Prostate gland (tissue), 2 donors: ENCODE measurements around the gene SLC44A5. TPM values are rescaled to one million over a fixed set of nuclear protein-coding genes. Genes with fewer than 3 reads are reported as not detected.
"Not testable (repeated sequence)": the region's sequence is repeated elsewhere in the genome, so short reads cannot be mapped to it uniquely, and the experiment has no call there.

Source experiments
- DNase-seq: peaks from one replicate; pipeline ENCODE4 v3.0.0-alpha.2; 2019; ENCODE audit warnings: low spot score
- H3K27ac ChIP-seq, 2 donors: fragments of 200-600 bp; sonication (generic); 2 replicates each; pipeline ENCODE4 v1.5.1; 2017 to 2019
- H3K27me3 ChIP-seq: fragments of 200-600 bp; sonication (generic); replicated peaks from 2 replicates; pipeline ENCODE4 v1.5.1; 2019; ENCODE audit not compliant: insufficient read depth
- H3K36me3 ChIP-seq, 2 donors: fragments of 200-600 bp; sonication (generic); 1 replicate in 1 of 2; 2 replicates in 1 of 2; pipeline versions ENCODE4 v1.5.1 to v1.8.1; 2017 to 2019
- H3K4me1 ChIP-seq: fragments of 200-600 bp; sonication (generic); replicated peaks from 2 replicates; pipeline ENCODE4 v1.5.1; 2019
- H3K4me3 ChIP-seq, 2 donors: fragments of 200-600 bp; sonication (generic); 2 replicates each; pipeline ENCODE4 v1.5.1; 2017 to 2019
- H3K9me3 ChIP-seq: fragments of 200-600 bp; sonication (generic); 2 replicates; pipeline ENCODE4 v1.5.1; 2017
- POLR2A ChIP-seq: fragments of 450-650 bp; IDR thresholded peaks from one replicate; pipeline ENCODE4 v1.6.1; 2016; ENCODE audit warnings: antibody characterized with exemption, mild to moderate bottlenecking
- POLR2AphosphoS5 ChIP-seq: sonication (generic); formaldehyde crosslinking; IDR thresholded peaks from one replicate; pipeline ENCODE4 v1.6.1; 2017; ENCODE audit warnings: antibody characterized with exemption
- WGBS: methylation state at CpG from one replicate; pipeline ENCODE4 v1.1.5; 2018; 5-methylcytosine and 5-hydroxymethylcytosine counted together
- intact Hi-C: fragments of 100-400 bp; cut with DNase I; formaldehyde crosslinking; loops from one replicate; pipeline ENCODE4 v1.14.2; 2022
- total RNA-seq, 2 donors: library from RNA; depleted of rRNA; stranded (reverse); fragments of >200 nt; gene quantifications; one replicate each; pipeline ENCODE4 v1.1.0, GENCODE V29; 2016
- TF ChIP-seq, protein P1 (sequence below), 4 experiments: fragments of 200-600 bp in 2 of 4; fragments of 450-650 bp in 2 of 4; sonication (generic) in 2 of 4; IDR thresholded peaks; 1 replicate in 3 of 4; 2 replicates in 1 of 4; pipeline ENCODE4 v1.5.1; 2016 to 2019; ENCODE audit warnings: antibody characterized with exemption in 4 of 4, mild to moderate bottlenecking in 2 of 4, moderate library complexity in 2 of 4

SLC44A5 gene
- total RNA-seq, 2 donors from 2014 or later, result 0.57 to 3.3 TPM

DNA sequence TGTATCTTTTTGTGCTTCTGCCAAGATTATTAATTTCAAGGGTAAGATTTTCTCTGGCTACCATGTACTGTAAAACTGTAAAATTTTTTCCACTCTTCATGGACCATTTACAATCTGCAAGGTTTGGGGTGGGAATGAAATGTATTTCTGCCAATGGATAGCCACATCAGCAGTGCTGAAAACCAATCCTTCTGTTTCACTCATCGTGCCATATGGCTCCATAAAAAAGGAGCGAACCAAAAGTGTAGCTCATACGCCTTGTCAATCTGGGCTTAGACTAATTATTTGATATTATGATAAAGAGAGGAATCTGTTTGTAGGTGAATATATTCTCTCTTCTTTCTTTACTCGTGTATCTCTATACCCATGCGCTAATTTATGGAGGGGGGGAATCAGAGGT, 3.0 kb upstream of the SLC44A5 start:
- TF ChIP-seq POLR2A, result no peak
- TF ChIP-seq, protein P1, sequence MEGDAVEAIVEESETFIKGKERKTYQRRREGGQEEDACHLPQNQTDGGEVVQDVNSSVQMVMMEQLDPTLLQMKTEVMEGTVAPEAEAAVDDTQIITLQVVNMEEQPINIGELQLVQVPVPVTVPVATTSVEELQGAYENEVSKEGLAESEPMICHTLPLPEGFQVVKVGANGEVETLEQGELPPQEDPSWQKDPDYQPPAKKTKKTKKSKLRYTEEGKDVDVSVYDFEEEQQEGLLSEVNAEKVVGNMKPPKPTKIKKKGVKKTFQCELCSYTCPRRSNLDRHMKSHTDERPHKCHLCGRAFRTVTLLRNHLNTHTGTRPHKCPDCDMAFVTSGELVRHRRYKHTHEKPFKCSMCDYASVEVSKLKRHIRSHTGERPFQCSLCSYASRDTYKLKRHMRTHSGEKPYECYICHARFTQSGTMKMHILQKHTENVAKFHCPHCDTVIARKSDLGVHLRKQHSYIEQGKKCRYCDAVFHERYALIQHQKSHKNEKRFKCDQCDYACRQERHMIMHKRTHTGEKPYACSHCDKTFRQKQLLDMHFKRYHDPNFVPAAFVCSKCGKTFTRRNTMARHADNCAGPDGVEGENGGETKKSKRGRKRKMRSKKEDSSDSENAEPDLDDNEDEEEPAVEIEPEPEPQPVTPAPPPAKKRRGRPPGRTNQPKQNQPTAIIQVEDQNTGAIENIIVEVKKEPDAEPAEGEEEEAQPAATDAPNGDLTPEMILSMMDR (IDR thresholded peaks at IDR 0.05), result no peak
- no peak for TF ChIP-seq POLR2AphosphoS5
- Histone ChIP-seq H3K27ac (no peak overlapping the region), H3K36me3 (no peaks in the 10 kb centered on the region), H3K27me3 (peaks cover 7% of the 10 kb centered on the region), H3K4me3 (no peak overlapping the region), H3K4me1 (peaks cover 7% of the 10 kb centered on the region), H3K9me3 (no peaks in the 10 kb centered on the region)
- 51% methylated on average over 5 of the region's 5 CpGs for WGBS
- DNase-seq, result no peak
- intact Hi-C loops, result no loop called here

DNA sequence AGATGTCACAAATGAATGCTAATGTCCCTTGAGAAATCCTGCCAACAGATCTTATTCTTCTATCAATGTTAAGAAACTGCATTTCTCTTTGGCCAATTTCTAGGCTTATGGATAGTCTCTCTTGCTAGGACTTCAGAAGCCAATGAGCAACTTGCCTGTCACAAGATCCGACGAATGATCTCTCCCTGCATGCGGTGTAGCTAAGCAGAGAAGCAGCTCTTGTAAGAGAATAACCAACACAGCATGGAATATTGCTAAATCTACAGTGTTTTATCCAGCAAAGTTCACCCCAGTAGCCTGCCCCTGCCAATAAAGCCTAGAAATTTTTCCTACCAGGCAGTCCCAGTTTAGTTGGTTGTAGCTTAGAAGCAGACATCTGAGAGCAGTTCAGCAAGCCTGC, 2.1 kb upstream of the SLC44A5 start:
- H3K9me3 ChIP-seq, result no peaks in the 10 kb centered on the region
- 71% methylated on average over 3 of the region's 3 CpGs for WGBS
- H3K27ac ChIP-seq, result no peak overlapping the region
- H3K4me1 ChIP-seq, result peaks cover 7% of the 10 kb centered on the region
- TF ChIP-seq POLR2A (no peak), POLR2AphosphoS5 (no peak)
- TF ChIP-seq, protein P1 (IDR thresholded peaks at IDR 0.05), result no peak
- H3K4me3 ChIP-seq, result no peak overlapping the region
- no peak for DNase-seq
- intact Hi-C loops, result no loop called here
- peaks cover 7% of the 10 kb centered on the region for H3K27me3 ChIP-seq
- no peaks in the 10 kb centered on the region for H3K36me3 ChIP-seq

DNA sequence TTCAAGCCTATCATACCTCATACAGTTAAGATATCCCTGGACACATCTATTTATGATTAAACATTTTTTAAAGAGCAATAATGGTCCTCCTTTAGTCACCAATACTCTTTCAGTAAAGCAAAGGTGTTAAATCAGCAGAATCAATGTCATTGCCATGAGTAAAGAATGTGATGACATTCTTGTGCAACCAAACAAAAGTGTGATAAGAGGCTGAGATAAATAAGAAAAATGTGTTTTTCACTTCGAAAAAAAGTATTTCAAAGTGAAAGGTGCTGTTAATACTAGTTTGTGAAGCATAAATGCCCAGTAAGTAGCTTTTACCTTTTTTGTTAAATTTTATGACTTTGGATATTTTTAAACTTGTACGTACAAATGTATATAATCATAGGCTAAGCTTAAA, 8.4 kb downstream of the SLC44A5 start:
- Histone ChIP-seq H3K4me1 (no peaks in the 10 kb centered on the region), H3K9me3 (no peaks in the 10 kb centered on the region), H3K27me3 (no peaks in the 10 kb centered on the region), H3K36me3 (no peaks in the 10 kb centered on the region), H3K4me3 (no peak overlapping the region), H3K27ac (no peak overlapping the region)
- no peak for DNase-seq
- 41% methylated on average over 2 of the region's 2 CpGs for WGBS
- no peak for TF ChIP-seq POLR2A
- no peak for TF ChIP-seq POLR2AphosphoS5
- TF ChIP-seq, protein P1 (IDR thresholded peaks at IDR 0.05), result no peak
- intact Hi-C loops, result no loop called here

DNA sequence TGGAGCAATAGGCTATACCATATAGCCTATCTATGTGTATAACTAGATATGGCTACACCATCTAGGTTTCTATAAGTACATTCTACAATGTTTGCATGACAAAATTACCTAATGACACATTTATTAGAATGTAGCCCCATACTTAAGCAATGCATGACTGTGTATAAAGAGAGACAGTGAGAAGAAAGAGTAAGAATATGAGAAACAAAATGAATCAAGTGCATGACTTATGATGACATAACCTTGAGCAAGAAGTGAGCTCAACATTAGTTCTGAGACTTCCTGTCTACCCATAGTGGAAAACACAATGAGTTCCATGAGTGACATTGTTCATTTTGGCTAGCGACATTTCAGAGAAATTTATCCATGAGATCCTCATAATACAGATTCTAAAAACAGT, 10.1 kb downstream of the SLC44A5 start:
- H3K36me3 ChIP-seq, result no peaks in the 10 kb centered on the region
- H3K9me3 ChIP-seq, result no peaks in the 10 kb centered on the region
- TF ChIP-seq POLR2A, result no peak
- TF ChIP-seq POLR2AphosphoS5, result no peak
- TF ChIP-seq, protein P1 (IDR thresholded peaks at IDR 0.05), result no peak
- intact Hi-C loops, result no loop called here
- no peak overlapping the region for H3K27ac ChIP-seq
- DNase-seq, result no peak
- H3K27me3 ChIP-seq, result no peaks in the 10 kb centered on the region
- 73% methylated on average over 1 of the region's 1 CpG for WGBS
- H3K4me3 ChIP-seq, result no peak overlapping the region
- no peaks in the 10 kb centered on the region for H3K4me1 ChIP-seq

DNA sequence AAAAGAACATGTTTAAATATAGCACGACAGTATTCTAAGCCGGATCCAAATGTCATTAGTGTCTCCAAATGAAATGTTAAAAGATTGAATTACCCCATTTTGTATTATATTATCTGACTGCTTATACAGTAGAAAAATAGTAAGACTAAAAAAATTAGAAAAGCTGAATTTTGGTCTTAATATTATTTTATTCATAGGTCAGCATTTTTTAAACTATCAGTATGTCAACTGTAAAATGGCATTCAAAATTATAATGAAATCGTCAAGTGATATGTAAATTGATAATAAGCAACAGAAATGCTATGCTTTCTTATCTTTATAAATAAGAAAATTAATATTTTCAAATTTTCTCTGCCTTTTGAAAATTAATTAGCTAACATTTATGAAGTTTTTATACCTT, 16.6 kb downstream of the SLC44A5 start:
- Histone ChIP-seq H3K4me3 (no peak overlapping the region), H3K4me1 (no peaks in the 10 kb centered on the region), H3K27ac (no peak overlapping the region), H3K36me3 (no peaks in the 10 kb centered on the region), H3K9me3 (no peaks in the 10 kb centered on the region), H3K27me3 (no peaks in the 10 kb centered on the region)
- TF ChIP-seq, protein P1 (IDR thresholded peaks at IDR 0.05), result no peak
- WGBS, result 90% methylated on average over 3 of the region's 3 CpGs
- intact Hi-C loops, result no loop called here
- no peak for DNase-seq

DNA sequence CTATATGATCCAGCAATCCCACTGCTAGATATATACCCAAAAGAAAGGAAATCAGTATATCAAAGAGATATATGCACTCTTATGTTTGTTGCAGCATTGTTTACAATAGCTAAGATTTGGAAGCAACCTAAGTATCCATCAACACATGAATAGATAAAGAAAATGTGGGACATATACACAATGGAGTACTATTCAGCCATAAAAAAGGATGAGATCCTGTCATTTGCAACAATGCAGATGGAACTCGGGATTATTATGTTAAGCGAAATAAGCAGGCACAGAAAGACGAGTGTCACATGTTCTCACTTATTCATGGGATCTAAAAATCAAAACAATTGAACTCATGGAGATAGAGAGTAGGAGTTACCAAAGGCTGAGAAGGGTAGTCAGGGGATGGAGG, 17.5 kb downstream of the SLC44A5 start:
- intact Hi-C loops, H3K4me3 ChIP-seq, H3K36me3 ChIP-seq, DNase-seq, H3K27me3 ChIP-seq, H3K9me3 ChIP-seq, H3K4me1 ChIP-seq, H3K27ac ChIP-seq: not testable (repeated sequence)
- 75% methylated on average over 3 of the region's 3 CpGs for WGBS
